Spleen (tissue), 11 donors: Measurements from ENCODE around the gene TBC1D22B. TPM values are rescaled to one million over a fixed set of nuclear protein-coding genes. Genes with fewer than 3 reads are reported as not detected.

ENCODE experiments used
- DNase-seq: peaks from one replicate; pipeline ENCODE4 v3.0.0-alpha.2; 2020
- H3K27ac ChIP-seq, 8 donors: fragments of 200-600 bp; sonication (generic) in 7 of 8; 1 replicate in 4 of 8; 2 replicates in 4 of 8; pipeline versions ENCODE4 v1.5.0 to v1.8.0; 2016 to 2021; ENCODE audit warnings: inconsistent platforms in 4 of 8, mild to moderate bottlenecking in 4 of 8, moderate library complexity in 1 of 8
- H3K27me3 ChIP-seq, 7 donors: fragments of 200-600 bp; sonication (generic) in 6 of 7; replicated peaks in 1 of 7; 1 replicate in 4 of 7; 2 replicates in 3 of 7; pipeline versions ENCODE4 v1.5.0 to v1.8.0; 2016 to 2021; ENCODE audit warnings: inconsistent platforms in 3 of 7, mild to moderate bottlenecking in 1 of 7
- H3K36me3 ChIP-seq, 6 donors: fragments of 200-600 bp; sonication (generic) in 5 of 6; 1 replicate in 4 of 6; 2 replicates in 2 of 6; pipeline versions ENCODE4 v1.5.0 to v1.8.0; 2016 to 2021; ENCODE audit warnings: inconsistent platforms in 2 of 6
- H3K4me1 ChIP-seq, 6 donors: fragments of 200-600 bp; sonication (generic) in 5 of 6; 1 replicate in 3 of 6; 2 replicates in 3 of 6; pipeline versions ENCODE4 v1.5.0 to v1.8.0; 2016 to 2021; ENCODE audit warnings: inconsistent platforms in 3 of 6
- H3K4me3 ChIP-seq, 8 donors: fragments of 200-600 bp; sonication (generic) in 7 of 8; 1 replicate in 4 of 8; 2 replicates in 4 of 8; pipeline versions ENCODE4 v1.5.0 to v1.8.0; 2016 to 2021; ENCODE audit warnings: inconsistent platforms in 4 of 8, mild to moderate bottlenecking in 4 of 8, moderate library complexity in 2 of 8
- H3K9me3 ChIP-seq, 8 donors: fragments of 200-600 bp; sonication (generic) in 7 of 8; 1 replicate in 4 of 8; 2 replicates in 4 of 8; pipeline versions ENCODE4 v1.5.0 to v1.8.0; 2016 to 2021; ENCODE audit warnings: inconsistent platforms in 4 of 8
- CTCF ChIP-seq, 11 experiments: fragments of 200-600 bp in 7 of 11; fragments of 450-650 bp in 4 of 11; sonication (generic) in 4 of 11; IDR thresholded peaks in 8 of 11; conservative IDR thresholded peaks in 3 of 11; 1 replicate in 7 of 11; 2 replicates in 4 of 11; pipeline versions ENCODE4 v1.4.0 to v1.8.0; 2016 to 2021; ENCODE audit warnings: antibody characterized with exemption in 11 of 11, inconsistent platforms in 4 of 11, mild to moderate bottlenecking in 1 of 11
- POLR2A ChIP-seq, 3 donors: fragments of 450-650 bp; IDR thresholded peaks; one replicate each; pipeline ENCODE4 v1.5.1; 2017; ENCODE audit warnings: antibody characterized with exemption in 3 of 3, mild to moderate bottlenecking in 1 of 3
- POLR2AphosphoS5 ChIP-seq, 3 donors: sonication (generic); formaldehyde crosslinking; IDR thresholded peaks; one replicate each; pipeline ENCODE4 v1.5.1; 2017; ENCODE audit warnings: antibody characterized with exemption in 3 of 3
- WGBS, 5 donors: extraction: QIAGEN DNeasy Blood & Tissue Kit in 3 of 5; methylation state at CpG; one replicate each; pipeline versions ENCODE4 v1.1.5 to v1.1.7; 2013 to 2018; 5-methylcytosine and 5-hydroxymethylcytosine counted together
- intact Hi-C: fragments of 100-400 bp; cut with DNase I; formaldehyde crosslinking; loops from one replicate; pipeline ENCODE4 v1.15.0; 2023; ENCODE audit warnings: low total_unique reads
- polyA plus RNA-seq, 3 donors: library from polyadenylated mRNA; stranded (reverse); fragments of 200-250 nt; gene quantifications; one replicate each; pipeline ENCODE4 v1.2.1, GENCODE V29; 2013
- total RNA-seq, 7 donors: library from RNA; depleted of rRNA in 3 of 7; stranded (reverse); fragments of >200 nt in 3 of 7; fragmentation: NEBNext Ultra II Directional in 4 of 7; extraction: Animal tissue kit (Norgen Biotek cat#: 25700) in 4 of 7; gene quantifications; one replicate each; pipeline versions ENCODE4 v1.1.0 to v1.2.1, GENCODE V29; 2016 to 2021
- donor health status: healthy with polysubstance abuse.
- donor health status: DM: no; HTN: no; CAD: no; lungs with moderate emphysema.
- donor health status: DM: no; HTN: no; CAD: no.
- donor health status: Bipolar disorder and iron deficiency.
- donor health status: healthy.
- donor health status: DM: no; HTN: no; CAD: no.
- donor health status: DM: yes; HTN: yes; CAD: no.

Gene TBC1D22B
- total and polyA plus RNA-seq, 10 donors: 4.2 to 12.7 (median 9.4) TPM

DNA sequence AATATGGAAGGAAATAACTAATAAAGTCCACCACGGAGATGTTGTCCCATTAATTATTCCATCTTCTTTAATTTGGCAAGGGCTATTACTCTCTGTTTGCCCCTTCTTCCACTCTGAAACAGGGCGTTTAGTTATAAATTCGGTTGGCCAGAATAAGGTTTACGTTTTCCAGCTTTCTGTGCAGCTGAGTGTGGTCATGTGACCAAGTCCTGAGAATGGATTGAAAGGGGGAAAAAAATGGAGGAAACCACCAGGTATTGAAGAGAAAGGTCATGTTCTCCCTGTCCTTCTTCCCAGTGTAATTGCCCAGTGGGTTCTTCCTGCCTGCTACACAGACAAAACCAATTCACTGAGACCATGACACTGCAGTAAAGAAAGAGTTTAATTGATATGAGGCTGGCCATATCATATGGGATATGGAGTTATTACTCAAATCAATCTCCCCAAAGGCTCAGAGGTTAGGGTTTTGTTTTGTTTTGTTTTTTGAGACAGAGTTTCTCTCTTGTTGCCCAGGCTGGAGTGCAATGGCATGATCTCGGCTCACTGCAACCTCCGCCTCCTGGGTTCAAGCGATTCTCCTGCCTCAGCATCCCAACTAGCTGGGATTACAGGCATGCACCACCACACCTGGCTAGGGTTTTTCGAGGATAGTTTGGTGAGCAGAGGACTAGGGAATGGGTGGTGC, 14.3 kb upstream of the TBC1D22B start:
- H3K27ac ChIP-seq: peak overlapping the region in 2 of 8 donors; percentile 40 to 43
- peaks cover 8 to 36% (median 15%) of the 10 kb centered on the region in 6 donors for H3K4me1 ChIP-seq
- no peaks in the 10 kb centered on the region for H3K9me3 ChIP-seq
- no peaks in the 10 kb centered on the region for H3K27me3 ChIP-seq
- DNase-seq: no peak
- TF ChIP-seq CTCF (IDR thresholded peaks at IDR 0.05 in 8 of 11, conservative IDR thresholded peaks at IDR 0.05 in 3 of 11) (no peak), POLR2A (IDR thresholded peaks at IDR 0.05) (no peak), POLR2AphosphoS5 (IDR thresholded peaks at IDR 0.05) (no peak)
- no peaks in the 10 kb centered on the region for H3K36me3 ChIP-seq
- H3K4me3 ChIP-seq: no peak overlapping the region
- intact Hi-C loops: no loop called here
- WGBS, 5 donors: 84 to 91% (median 89%) methylated on average over 8 of the region's 8 CpGs

- Histone ChIP-seq H3K4me3 (no peak overlapping the region), H3K9me3 (no peaks in the 10 kb centered on the region), H3K4me1 (peaks cover 8 to 36% (median 15%) of the 10 kb centered on the region in 6 donors), H3K36me3 (no peaks in the 10 kb centered on the region), H3K27ac (peak overlapping the region in 5 of 8 donors; percentile 7 to 51 (median 34)), H3K27me3 (no peaks in the 10 kb centered on the region)
- WGBS, 5 donors: 64 to 86% (median 72%) methylated on average over 3 of the region's 3 CpGs
- TF ChIP-seq POLR2AphosphoS5 (IDR thresholded peaks at IDR 0.05) (no peak), POLR2A (IDR thresholded peaks at IDR 0.05) (no peak), CTCF (IDR thresholded peaks at IDR 0.05 in 8 of 11, conservative IDR thresholded peaks at IDR 0.05 in 3 of 11) (no peak)
- DNase-seq: no peak
- intact Hi-C loops: no loop called here
Observed at GRCh38 chr6:37243816-37244370, 13.7 kb upstream of the TBC1D22B start.

DNA sequence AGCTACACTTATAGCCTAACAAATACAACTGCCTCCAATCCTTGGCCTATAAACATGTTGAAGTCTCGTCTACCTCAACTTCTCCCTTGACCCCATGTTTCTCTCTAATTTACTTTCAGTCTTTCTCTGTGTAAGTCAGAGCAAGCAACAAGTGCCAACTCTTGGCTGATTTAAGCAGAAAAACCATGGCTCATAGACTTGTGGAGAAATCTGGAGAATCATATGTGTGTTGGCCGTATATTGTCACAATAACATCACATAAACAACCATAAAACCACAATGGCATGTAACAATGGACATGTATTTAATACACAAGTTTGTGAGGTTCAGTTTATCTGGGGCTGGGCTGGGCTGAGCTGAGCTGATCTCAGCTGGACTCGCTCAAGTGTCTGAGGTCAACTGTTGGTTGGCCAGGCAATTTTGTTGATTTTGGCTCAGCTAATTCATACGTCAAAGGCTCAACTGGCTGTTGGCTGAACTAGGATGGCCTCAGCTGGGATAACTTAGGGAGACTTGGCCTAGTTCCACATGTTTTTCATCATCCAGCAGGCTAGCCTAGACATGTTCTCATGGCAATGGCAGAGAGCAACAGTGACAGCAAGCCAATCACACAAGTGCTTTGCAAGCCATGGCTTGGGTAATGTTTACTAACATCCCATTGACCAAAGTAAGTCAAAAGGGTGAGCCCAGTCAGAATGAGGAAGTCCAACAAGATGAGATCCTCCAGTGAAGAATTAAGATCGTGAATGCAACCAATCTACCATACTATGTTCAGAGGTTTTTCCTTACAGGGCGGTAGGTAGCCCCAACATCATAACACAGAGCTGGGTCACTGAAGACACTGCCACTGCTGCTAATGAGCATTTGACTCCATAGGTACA, 12.9 kb upstream of the TBC1D22B start:
- Histone ChIP-seq H3K9me3 (no peaks in the 10 kb centered on the region), H3K27ac (peak overlapping the region in 7 of 8 donors; percentile 7 to 64 (median 51)), H3K4me1 (peaks cover 8 to 34% (median 10%) of the 10 kb centered on the region in 6 donors), H3K36me3 (no peaks in the 10 kb centered on the region), H3K4me3 (no peak overlapping the region), H3K27me3 (no peaks in the 10 kb centered on the region)
- no peak for TF ChIP-seq POLR2A (IDR thresholded peaks at IDR 0.05)
- peak in 2 of 3 donors; percentile 40 to 83 for TF ChIP-seq POLR2AphosphoS5 (IDR thresholded peaks at IDR 0.05)
- 69 to 82% (median 77%) methylated on average over 6 of the region's 6 CpGs for WGBS, 5 donors
- DNase-seq: no peak
- intact Hi-C loops: no loop called here

- Histone ChIP-seq H3K27ac (no peak overlapping the region), H3K4me1 (peaks cover 0 to 2% (median 0%) of the 10 kb centered on the region in 6 donors), H3K27me3 (no peaks in the 10 kb centered on the region), H3K4me3 (no peak overlapping the region), H3K36me3 (no peaks in the 10 kb centered on the region), H3K9me3 (no peaks in the 10 kb centered on the region)
- intact Hi-C loops: no loop called here
- TF ChIP-seq CTCF (IDR thresholded peaks at IDR 0.05 in 8 of 11, conservative IDR thresholded peaks at IDR 0.05 in 3 of 11): no peak
- no peak for TF ChIP-seq POLR2A (IDR thresholded peaks at IDR 0.05)
- TF ChIP-seq POLR2AphosphoS5 (IDR thresholded peaks at IDR 0.05): no peak
- WGBS, 5 donors: 75 to 87% (median 80%) methylated on average over 4 of the region's 4 CpGs
- DNase-seq: no peak
Observed at GRCh38 chr6:37251211-37251780, 6.3 kb upstream of the TBC1D22B start.
